SIG-M5 treated with dmso at 0.1 percent for 504 hours (cell line): Measurements from ENCODE around the gene CABLES2.
A peak's percentile ranks its signal among the peaks of the same experiment; 100 is the strongest.

Source experiments
- DNase-seq: peaks from one replicate; lab custom pipeline; 2025; ENCODE audit not compliant: unreplicated experiment; lab: John Stamatoyannopoulos, UW

CABLES2 gene

DNA sequence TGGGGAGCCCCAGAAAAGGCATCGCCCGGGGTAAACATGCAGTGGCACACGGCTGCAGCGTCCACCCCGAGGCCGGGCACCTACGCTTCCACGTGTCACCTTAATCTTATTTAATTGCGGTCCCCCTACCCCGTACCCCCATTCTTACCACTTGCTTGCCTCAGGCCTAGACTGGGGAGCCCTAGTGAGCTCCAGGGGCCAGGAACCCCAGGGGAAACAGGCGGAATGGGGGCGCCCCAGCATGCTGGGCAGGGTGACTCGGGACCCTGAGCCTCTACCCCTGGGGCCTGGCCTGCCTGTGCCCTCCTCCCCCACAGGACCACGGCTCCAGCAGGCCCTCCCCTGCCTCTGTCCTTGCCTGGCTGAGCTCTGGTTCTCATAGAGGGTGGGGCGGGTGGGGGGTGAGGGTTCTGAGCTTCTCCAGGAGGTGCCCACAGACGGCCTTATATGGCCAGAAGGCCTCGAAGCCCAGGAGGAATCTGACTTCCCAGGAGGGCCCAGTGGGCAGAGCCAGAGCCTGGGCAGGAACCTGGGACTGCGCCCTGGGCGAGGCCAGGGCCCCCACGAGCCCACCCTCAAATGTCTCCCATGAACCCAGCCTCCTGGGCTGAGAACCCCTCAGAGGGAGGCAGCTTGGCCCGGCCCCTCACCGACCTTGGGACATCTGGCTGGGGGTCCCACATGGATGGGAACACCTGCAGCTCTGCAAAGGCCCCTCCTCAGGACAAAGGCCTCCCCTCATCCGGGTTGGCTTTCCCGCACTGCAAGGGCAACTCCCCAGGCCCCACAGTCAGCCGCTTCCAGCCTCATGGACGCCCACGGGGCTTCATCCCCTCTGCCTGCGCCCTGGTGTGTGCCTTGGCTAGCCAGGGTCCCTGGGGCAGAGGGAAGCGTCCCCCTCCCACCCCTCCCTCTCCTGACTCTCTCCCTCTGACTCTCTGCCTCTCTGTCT, 34.8 kb downstream of the CABLES2 start:
- no peak for DNase-seq

DNA sequence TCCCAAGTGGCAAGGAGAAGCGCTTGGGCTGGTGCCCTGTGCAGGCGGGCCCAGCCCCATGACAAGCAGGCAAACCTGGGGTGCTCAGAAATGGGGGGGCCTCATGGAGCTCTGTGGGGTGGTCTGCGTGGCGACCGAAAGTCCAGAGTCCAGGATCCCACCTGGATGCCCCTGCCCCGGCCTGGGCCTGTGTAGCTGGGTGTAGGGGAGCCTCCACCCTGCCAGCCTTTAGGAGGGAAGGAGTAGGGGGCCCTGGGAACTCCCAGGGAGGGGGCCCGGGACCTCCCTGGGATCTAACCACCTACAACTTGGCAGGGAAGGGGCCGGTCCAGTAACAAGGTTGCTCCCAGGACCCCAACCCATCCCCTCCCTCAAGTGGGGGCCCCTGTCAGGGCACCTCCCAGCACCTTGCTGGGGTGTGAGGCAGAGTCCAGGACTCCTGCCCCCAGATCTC, 35.5 kb downstream of the CABLES2 start:
- DNase-seq, result no peak

DNA sequence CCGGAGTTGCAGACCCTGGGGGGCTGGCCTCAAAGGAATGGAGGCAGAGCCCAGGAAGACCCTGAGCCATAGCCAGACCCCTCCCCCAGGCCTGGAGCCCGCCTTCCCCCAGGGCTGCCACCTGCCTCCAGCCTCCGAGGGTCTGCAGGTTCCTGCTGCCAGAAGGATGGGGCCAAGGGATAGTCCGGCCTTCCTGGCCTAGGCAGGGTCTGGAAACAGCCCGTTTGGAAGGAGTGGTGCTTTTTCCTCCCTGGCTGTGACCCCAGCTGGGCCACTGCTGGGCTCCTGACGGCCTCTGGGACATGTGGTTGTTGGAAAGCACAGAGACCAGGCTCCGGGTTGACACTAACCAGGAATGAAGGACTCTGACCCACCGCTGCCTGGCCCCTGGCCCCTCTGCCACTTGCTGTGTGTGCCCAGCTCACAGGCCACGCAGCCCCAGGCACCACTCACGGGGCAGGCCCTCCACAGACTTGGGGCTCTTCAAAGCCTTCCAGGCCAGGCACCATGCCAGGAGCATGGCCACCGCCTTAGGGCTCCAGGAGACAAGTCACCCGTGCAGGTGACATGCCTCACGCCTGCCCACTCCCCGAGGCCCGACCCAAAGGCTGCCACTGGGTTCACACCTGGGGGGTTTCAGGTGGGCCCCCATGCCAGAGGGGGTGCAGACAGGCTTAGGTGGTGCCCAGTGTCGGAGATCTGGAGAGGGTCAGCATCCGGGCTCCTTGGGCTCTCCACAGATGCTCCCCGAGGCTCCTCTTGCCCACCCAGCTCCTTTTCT, 36.1 kb downstream of the CABLES2 start:
- DNase-seq, result no peak

DNA sequence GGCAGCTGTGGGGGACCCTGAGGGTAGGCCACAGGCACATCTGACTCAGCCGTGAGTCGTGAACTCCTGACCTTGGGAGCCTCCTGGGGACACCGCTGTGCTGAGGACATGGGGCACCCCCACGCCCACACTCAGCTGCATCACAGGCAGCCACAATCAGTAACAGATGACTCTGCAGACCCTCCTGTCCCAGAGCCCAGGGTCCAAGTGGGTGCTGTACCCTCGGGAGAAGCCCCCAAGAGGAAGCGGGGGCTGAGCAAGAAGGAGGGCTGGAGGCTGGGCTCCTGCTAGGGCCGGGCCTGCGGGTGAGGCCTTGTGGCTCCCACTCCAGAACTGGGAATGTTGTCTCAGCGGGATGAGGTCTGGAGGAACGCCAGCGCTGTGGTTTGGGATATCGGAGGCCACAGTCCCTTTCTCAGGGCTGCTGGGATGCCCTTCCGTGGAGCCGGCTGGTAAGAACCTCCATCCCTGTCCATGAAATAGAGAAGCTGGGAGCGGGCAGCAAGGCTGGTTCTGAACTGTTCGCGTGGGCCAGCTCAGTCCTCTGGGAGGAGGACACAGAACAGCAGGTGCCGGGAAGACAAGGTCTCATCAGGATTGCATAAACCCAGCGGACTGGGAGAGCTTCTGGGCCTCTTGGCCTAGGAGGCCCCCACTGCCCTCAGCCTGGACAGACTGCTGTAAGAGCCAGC, 36.8 kb downstream of the CABLES2 start:
- DNase-seq, result no peak

DNA sequence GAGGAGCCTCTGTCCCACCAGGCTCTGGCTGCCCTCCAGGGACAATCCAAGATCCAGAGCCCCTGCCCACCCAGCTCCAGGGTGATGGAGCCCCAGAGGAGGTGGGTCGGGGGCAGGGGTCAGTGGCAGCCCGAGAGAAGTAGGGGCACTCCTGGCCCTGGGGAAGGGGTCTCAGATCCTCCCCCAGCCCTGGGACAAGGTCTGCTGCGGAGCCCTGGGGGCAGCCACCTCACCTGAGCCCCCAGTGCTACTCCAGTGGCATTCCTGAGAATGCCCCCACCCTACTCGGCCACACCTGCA, 37.3 kb downstream of the CABLES2 start:
- DNase-seq, result no peak

DNA sequence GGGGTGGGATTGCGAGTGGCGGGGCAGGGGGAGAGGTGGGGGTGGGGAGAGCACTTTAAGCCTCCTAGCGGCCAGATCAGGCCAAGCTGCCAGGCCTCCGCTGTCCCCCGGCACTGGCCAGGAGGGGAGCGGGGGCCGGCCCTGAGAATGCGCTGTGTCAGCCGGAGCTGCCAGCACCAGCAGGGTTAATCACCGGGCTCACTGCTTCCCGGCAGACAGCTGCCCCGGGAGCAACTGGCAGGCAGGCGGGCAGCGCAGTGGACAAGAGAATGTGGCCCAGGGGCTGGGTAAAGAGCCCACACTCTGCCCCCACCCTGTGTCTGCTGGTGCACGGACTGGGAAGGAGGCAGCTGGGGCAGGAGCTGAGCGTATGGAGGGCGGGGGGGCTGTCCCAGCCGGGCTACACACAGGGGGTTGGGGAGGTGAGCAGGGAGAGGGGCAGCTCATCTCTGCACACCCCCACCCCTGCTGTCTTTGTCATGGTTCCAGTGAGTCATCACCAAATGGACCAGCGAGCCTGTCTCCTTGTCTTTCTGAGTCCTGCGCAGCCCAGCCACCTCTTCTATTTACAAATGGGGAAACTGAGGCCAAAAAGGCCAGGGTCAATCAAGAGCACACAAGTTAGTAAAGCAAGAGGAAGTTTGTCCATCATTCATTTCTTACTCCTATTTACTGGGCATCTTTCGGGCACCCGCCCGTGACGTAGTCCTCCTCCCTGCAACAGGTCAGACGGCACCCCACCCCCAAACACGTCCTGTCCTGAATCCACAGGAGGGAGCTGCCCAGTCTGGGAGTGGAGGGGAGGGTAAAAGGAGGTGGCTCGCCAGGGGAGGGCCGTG, 37.9 kb downstream of the CABLES2 start:
- DNase-seq, result no peak

DNA sequence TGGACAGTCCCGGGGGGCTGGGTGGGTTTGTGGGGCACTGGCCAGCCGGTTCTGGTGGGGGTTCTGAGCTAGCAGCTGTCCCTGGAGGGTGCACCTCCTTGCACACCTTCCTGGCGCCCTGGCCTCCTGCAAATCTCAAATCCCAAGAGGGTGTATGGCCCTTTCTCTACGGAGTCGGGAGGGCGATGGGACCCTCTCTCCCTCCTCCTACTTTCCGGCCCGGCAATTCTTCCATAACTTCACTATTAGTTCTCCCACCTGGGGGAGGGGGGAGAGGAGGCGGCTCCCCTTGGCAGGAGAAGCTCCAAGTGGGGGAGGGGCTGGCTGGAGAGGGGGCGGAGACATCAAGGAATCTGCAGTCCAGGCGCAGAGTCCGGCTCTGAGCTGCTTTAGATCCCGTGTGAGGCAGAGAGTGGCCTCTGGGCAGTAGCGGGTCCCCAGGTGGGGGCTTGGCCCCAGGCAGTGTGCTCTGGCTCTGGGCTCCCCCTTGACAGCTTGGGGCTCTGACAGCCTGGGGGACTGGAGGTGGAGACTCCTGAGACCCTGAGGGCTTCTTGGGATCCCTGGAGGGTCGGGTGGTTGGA, 38.6 kb downstream of the CABLES2 start:
- no peak for DNase-seq

DNA sequence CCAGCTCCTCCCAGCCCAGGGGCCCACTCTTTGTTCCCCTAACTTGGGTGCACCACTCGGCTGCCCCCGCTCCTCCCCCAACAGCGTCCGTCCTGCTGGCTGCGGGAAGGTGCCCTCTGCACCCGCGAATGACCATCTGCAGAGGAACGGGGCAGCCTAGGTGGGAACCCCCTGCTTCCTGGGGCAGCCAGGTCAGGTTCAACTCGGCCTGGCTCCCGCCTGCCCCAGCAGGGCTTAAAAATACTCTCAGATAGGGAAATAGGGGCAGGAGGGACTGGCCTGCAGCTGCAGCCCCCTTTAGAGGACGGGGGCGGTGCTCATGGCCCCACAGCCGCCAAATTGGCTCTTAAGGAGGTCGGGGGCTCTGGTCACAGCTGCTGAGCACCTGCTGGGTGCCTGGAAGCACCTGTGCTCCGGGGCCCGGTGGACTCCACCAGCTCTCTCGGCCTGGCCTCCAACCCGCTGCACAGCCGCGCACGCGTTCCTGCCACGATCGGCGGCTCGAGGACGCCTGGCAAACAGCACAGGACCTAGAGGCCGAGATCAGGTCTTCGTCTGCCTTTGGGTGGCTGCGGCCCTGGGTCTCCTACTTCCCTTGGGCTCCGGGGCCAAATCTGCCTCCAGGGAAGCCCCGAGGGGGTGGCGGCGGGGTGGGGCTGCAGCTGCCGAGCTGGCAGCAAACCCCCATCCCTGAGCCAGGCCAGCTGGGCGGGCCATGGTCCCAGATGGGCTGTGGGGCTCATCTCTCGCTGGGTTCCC, 39.3 kb downstream of the CABLES2 start:
- DNase-seq, result no peak

DNA sequence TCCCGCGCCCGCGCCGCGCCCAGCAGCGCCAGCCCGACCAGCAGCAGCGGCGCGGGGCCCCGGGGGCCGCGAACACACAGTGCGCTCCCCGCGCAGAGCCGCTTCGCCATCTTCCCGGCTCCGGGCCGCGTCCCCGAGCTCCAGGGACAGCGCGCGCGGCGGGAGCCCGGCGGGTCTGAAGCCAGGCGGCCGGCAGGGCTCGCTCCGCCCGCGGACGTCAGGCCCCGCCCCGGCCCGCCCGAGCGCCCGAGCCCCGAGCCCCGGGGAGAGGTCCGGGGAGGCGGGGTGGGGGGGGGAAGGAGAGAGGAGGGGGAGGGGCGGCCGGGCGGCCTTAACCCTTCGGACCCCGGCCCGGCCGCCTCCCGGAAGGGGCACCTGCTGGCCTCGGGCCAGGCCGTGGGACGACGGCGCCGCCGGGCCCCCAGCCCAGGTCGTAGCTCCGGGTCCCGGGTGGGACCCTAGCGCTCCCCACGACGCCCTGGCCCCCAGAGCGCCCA, 39.9 kb downstream of the CABLES2 start, which contains the start of gene LAMA5:
Gene LAMA5 (minus strand): TSS at position 177 of the 497 bp plus-strand sequence. CDS start 67 bp downstream, at position 110.
- peak; percentile 39 for DNase-seq

DNA sequence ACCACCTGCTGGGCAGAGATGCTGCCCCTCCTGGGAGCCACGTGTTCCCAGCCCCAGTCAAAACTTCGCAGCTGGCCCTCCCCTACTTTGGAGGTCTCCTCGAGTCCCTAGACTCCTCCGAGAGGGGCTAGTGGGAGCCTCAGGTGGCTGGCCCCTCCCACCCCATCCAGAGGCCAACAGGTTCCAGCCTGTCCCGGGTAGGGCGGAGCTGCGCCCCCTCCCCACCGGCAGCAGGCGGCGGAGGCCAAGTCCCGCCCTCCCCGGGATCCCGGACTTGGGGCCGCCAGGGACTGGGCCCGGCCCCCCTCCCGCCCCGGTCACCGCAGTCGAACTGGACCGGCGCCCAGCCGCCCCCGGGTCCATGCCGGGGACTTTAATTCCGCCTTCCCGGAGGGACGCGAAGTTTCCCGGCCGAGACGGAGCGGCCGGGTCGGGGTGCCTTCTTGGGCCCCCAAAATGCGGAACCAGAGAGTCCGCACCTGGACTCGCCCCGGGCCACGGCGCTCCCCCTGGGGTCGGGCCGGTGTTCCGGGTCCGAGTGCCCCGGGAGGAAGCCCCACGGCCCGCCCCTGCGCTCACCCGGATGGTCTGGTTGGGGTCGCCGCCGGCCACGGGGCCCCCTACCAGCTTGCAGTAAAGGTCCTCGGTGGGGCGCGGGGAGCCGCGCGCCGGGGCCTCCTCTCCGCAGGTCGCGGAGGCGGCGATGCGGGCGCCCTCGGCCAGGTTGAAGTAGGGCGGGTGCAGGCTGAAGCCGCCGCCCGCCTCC, 40.5 kb downstream of the CABLES2 start:
- DNase-seq, result no peak

DNA sequence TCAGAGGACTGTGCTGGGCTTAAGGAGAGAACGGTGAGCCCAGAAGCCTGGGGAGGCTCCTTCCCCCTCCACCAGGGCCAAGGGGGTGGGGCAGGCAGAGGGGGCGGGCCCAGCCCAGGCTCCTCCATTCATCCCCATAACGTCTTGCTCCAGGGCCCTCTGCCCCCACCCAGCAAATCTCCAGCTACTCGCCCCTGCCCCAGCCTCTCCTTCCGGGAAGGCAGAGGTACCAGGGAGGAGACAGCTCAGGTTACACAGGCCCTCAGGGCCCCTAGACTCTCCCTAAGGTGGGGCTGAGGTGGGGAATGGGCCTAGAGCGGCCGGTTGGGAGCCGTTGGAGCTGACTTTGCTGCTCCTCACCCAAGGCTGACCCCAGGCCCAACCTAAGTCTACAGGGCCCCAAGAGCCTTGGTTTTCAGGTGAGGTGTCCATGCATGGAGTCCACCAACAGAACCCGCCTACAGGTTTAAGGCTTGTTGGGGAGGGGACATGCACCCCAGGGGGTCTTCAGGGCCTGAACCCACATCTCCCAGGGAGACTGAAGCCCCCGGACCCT, 41.2 kb downstream of the CABLES2 start:
- peak; percentile 62 for DNase-seq

DNA sequence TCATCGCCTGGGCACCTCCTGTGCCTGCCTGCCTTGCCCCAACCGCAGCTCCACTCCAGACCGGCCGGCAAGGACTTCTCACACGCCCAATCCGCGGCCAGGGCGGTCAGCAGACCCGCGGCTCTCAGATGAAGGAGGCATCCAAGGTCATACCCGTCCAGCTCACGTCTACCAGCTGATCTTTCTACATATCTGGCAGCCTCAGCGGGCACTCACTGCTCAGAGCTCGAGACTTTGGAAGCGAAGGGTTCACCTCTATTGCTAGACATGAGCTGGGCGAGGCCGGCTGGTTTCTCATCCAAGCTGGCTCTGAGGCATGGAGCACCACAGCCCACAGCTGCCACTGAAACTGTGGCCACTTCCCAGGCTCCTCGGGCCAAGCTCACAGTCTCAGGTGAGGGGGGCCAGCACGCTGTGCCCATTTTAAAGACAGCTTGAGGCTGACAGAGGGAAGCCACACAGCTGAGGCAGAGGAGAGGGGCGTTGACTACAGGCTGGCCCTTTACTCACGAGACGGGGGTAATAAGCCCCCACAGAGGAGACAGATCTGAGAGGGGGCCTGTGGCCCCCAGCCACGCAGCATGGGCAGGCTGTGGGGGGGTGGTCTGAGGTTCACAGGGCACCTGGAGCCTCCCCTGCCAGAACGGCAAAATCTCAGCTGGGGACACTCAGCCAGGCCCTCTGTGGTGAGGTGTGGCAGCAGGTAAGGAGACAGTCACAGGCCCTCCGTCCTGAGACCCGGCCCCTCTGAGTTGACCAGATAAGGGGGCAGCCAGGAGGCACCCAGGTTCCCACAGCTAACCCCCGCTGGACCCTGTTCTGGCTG, 42.0 kb downstream of the CABLES2 start:
- DNase-seq, result no peak

DNA sequence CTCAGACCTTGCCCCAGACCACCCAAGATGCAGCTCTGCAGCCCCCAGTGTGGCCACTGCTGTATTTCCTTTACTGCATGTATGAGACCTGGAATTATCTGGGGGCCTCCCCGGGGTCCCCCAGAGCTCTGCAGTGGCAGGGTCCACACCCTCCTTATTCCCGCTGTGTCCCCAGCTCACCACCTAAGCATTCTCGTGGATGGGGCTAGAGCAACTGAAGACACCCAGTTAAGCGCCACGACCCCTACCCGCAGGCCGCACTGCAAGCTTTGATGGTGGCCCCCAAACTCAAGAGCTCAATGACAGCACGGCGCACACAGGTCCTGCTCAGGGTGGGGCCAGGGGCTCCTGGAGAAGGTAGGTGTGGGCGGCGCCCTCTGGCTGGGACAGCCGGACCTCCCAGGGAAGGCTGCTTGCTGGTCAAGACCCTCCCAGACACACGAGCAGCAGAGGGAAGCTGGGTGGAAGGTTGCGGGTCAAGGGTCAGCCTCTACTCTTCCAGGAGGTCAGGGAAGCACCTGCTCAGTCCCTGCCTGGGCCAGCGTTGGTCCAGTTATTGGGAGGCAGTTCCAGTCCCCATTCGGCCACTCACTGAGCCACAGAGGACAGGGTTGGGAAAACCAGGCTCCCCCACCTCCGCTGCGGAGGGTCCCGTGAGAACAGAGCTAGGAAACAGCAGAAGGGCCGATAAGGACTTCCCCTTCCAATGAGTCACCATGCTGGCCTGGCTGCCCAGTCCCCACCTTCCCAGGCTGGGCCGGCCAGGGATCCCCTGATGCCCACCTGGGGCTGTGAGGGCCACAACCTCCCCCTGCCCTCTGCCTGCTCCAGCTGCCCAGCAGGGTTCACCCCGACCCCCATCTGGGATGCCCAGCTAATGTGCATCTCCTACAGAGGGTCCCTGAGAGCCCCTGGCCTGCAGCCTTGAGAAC, 42.9 kb downstream of the CABLES2 start:
- DNase-seq, result no peak

DNA sequence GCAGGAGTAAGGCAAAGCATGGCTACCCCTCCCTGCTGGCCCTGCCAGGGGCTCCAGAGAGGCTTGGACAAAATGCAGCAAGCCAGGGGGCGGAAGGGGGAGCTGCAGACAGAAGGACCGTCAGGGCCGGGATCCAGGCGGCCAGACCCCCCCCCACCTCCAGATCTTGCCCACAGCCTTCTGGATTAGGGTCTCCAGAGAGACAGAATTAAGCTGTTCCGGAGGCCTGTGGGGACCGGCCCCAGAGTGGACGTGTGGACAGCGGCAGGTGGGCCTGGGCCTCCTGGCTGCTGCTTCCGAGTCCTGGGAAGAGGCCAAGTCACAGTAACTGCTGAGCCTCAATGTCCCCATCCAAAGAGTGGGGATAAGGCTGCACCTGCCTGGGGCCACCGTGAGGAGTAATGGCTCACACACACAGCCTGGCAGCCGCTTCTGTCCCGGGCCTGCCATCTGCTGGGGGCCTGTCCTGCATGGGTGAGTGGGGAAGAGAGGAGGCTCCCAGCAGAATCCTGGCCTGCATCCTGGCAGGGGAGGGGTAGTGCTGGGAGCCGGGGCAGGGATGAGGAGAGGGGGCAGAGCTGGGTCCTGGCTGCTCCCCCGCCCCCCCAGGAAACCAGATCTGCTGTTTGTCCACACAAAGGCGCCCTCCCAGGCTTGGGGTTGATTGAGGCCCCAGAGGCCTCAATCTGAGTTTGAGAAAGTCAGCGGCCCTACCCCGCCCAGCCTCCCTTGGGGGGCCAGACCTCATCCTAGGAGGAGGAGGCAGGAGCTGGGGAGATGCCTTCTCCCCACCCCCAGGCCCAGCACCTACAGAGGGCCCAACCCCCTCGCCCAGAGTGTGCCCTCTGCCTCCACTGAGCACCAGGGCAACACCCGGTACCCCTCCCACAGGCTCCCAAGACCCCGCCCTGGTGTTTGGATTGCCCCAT, 43.8 kb downstream of the CABLES2 start:
- DNase-seq, result no peak

DNA sequence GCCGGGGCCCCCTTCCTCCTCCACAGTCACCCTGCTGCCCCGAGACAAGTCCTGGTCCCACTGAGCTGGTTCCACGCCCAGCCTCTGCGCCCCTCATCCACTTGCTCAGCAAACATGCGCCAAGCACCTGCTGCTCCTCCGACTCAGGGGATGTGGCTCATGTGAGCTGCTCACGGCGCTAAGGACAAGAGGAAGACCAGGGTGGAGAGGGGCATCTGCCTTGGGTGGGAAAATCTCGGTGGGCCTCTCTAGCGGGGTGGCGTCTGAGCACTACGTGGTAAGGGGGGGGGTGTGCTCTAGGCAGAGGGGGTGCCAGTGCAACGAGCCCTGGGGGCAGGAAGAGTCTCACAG, 44.5 kb downstream of the CABLES2 start:
- no peak for DNase-seq
